GM19238 (cell line): ENCODE data around the gene ADRA2C.

Experiments
- DNase-seq: peaks from one replicate; pipeline ENCODE4 v3.0.0; 2011; ENCODE audit warnings: low spot score; ENCODE audit not compliant: insufficient read length

Gene ADRA2C

GRCh38 chr4:3791910-3792542 lies 25.8 kb downstream of the ADRA2C start:
- no peak for DNase-seq

GRCh38 chr4:3792813-3793212 lies 26.6 kb downstream of the ADRA2C start:
- no peak for DNase-seq

GRCh38 chr4:3793545-3793944 lies 27.4 kb downstream of the ADRA2C start:
- no peak for DNase-seq

GRCh38 chr4:3796960-3797359 lies 30.8 kb downstream of the ADRA2C start:
- no peak for DNase-seq

- no peak for DNase-seq
Measured at GRCh38 chr4:3797831-3798790, 31.9 kb downstream of the ADRA2C start.

- no peak for DNase-seq
Measured at GRCh38 chr4:3799496-3799895, 33.3 kb downstream of the ADRA2C start.

GRCh38 chr4:3800351-3800750 lies 34.2 kb downstream of the ADRA2C start:
- DNase-seq = no peak

- no peak for DNase-seq
Measured at GRCh38 chr4:3801521-3801920, 35.3 kb downstream of the ADRA2C start.

- DNase-seq = no peak
Measured at GRCh38 chr4:3801931-3802550, 35.9 kb downstream of the ADRA2C start.

- DNase-seq = no peak
Measured at GRCh38 chr4:3802571-3803474, 36.6 kb downstream of the ADRA2C start.

- DNase-seq = no peak
Measured at GRCh38 chr4:3803475-3803847, 37.3 kb downstream of the ADRA2C start.

- DNase-seq = no peak
Measured at GRCh38 chr4:3803946-3804345, 37.8 kb downstream of the ADRA2C start.

GRCh38 chr4:3805026-3805425 lies 38.8 kb downstream of the ADRA2C start:
- DNase-seq = no peak

- no peak for DNase-seq
Measured at GRCh38 chr4:3805731-3806130, 39.5 kb downstream of the ADRA2C start.

GRCh38 chr4:3807311-3807710 lies 41.1 kb downstream of the ADRA2C start:
- DNase-seq = no peak

- DNase-seq = no peak
Measured at GRCh38 chr4:3807822-3808496, 41.8 kb downstream of the ADRA2C start.

- DNase-seq = no peak
Measured at GRCh38 chr4:3808597-3808996, 42.4 kb downstream of the ADRA2C start.

- DNase-seq = no peak
Measured at GRCh38 chr4:3809028-3809427, 42.8 kb downstream of the ADRA2C start.

- no peak for DNase-seq
Measured at GRCh38 chr4:3809451-3810110, 43.4 kb downstream of the ADRA2C start.

- DNase-seq = no peak
Measured at GRCh38 chr4:3810111-3810680, 44.0 kb downstream of the ADRA2C start.
